H1 (cell line): ENCODE results near the gene PRELID2. TPM values are rescaled to one million over a fixed set of nuclear protein-coding genes. Genes with fewer than 3 reads are reported as not detected.

Experiments
- CTCF ChIA-PET: fragments of 300-600 bp; sonication (Branson Sonifier 250); formaldehyde crosslinking; loops from one replicate; lab custom pipeline; 2021; ENCODE audit not compliant: partially characterized antibody; lab: Charles Lee
- POLR2A ChIA-PET: fragments of 300-600 bp; sonication (Branson Sonifier 250); formaldehyde crosslinking; loops from one replicate; lab custom pipeline; 2021; ENCODE audit warnings: inconsistent platforms; ENCODE audit not compliant: partially characterized antibody; lab: Charles Lee
- DNase-seq, 2 experiments: peaks; one replicate each; pipeline versions ENCODE4 v3.0.0 to v3.0.0-alpha.2; 2010 to 2022; ENCODE audit warnings: low spot score in 2 of 2, low read depth in 1 of 2, mixed read lengths in 1 of 2
- FAIRE-seq: peaks from 2 replicates; lab custom pipeline; 2011; peaks lifted over from hg19 to GRCh38; lab: Jason Lieb, UNC
- H2AFZ ChIP-seq: 2 replicates; pipeline ENCODE4 v1.8.1; 2012; ENCODE audit warnings: low read length, inconsistent platforms
- H2AK5ac ChIP-seq: 2 replicates; pipeline ENCODE4 v1.6.1; 2013; ENCODE audit warnings: low read depth, low read length
- H2BK120ac ChIP-seq: replicated peaks from 2 replicates; pipeline ENCODE3; 2013; ENCODE audit warnings: low read depth, low read length, inconsistent platforms
- H2BK12ac ChIP-seq: 2 replicates; pipeline ENCODE4 v1.6.1; 2013; ENCODE audit warnings: low read depth, low read length
- H2BK15ac ChIP-seq: 2 replicates; pipeline ENCODE4 v1.6.1; 2013; ENCODE audit warnings: low read length
- H2BK20ac ChIP-seq: 2 replicates; pipeline ENCODE4 v1.6.1; 2013; ENCODE audit warnings: low read length
- H2BK5ac ChIP-seq: 2 replicates; pipeline ENCODE4 v1.6.1; 2013; ENCODE audit warnings: low read depth, low read length
- H3K14ac ChIP-seq: 2 replicates; pipeline ENCODE4 v1.6.1; 2013; ENCODE audit warnings: inconsistent platforms; ENCODE audit not compliant: insufficient read length
- H3K18ac ChIP-seq: 2 replicates; pipeline ENCODE4 v1.6.1; 2013; ENCODE audit warnings: low read length; ENCODE audit errors: extremely low read depth
- H3K23ac ChIP-seq: 2 replicates; pipeline ENCODE4 v1.6.1; 2013; ENCODE audit warnings: inconsistent platforms; ENCODE audit not compliant: insufficient read length
- H3K23me2 ChIP-seq: 2 replicates; pipeline ENCODE4 v1.6.1; 2013; ENCODE audit warnings: low read depth, low read length
- H3K27ac ChIP-seq: 2 replicates; pipeline ENCODE4 v1.6.1; 2011; ENCODE audit warnings: low read depth, low read length, inconsistent platforms
- H3K27me3 ChIP-seq, 4 experiments: replicated peaks in 1 of 4; 1 replicate in 1 of 4; 2 replicates in 3 of 4; pipeline versions ENCODE4 v1.6.1 to v1.8.1; 2011 to 2013; ENCODE audit warnings: low read length in 3 of 4, mild to moderate bottlenecking in 3 of 4, inconsistent platforms in 2 of 4, mixed read lengths in 2 of 4, moderate library complexity in 1 of 4; ENCODE audit not compliant: control insufficient read depth in 3 of 4, insufficient read depth in 3 of 4; ENCODE audit errors: extremely low read depth in 1 of 4
- H3K36me3 ChIP-seq, 4 experiments: 2 replicates each; pipeline versions ENCODE4 v1.6.1 to v1.8.1; 2011 to 2013; ENCODE audit warnings: mild to moderate bottlenecking in 4 of 4, low read length in 3 of 4, moderate library complexity in 2 of 4, control low read depth in 1 of 4, inconsistent platforms in 1 of 4; ENCODE audit not compliant: insufficient read depth in 4 of 4, control insufficient read depth in 2 of 4
- H3K4ac ChIP-seq: replicated peaks from 2 replicates; pipeline ENCODE3; 2013; ENCODE audit warnings: low read length, low read depth, mixed read lengths, inconsistent platforms; ENCODE audit not compliant: insufficient read length
- H3K4me1 ChIP-seq, 4 experiments: replicated peaks in 1 of 4; 1 replicate in 1 of 4; 2 replicates in 3 of 4; pipeline versions ENCODE4 v1.6.1 to v1.8.1; 2011 to 2013; ENCODE audit warnings: low read length in 3 of 4, inconsistent platforms in 2 of 4, mixed read lengths in 1 of 4; ENCODE audit not compliant: insufficient read depth in 4 of 4, control insufficient read depth in 3 of 4
- H3K4me2 ChIP-seq, 2 experiments: 2 replicates each; pipeline versions ENCODE4 v1.6.1 to v1.8.1; 2011 to 2013; ENCODE audit warnings: low read depth in 2 of 2, low read length in 2 of 2, control low read depth in 1 of 2, inconsistent platforms in 1 of 2, mild to moderate bottlenecking in 1 of 2; ENCODE audit not compliant: insufficient read depth in 1 of 2
- H3K4me3 ChIP-seq, 4 experiments: fragments of 200-600, 300-600 bp in 1 of 4; sonication (generic), shearing (Covaris generic), sonication (Bioruptor Twin) in 1 of 4; 2 replicates each; pipeline versions ENCODE4 v1.5.1 to v1.8.1; 2011 to 2016; ENCODE audit warnings: low read length in 4 of 4, low read depth in 3 of 4, control low read depth in 2 of 4, inconsistent platforms in 2 of 4, mild to moderate bottlenecking in 2 of 4, mixed read lengths in 1 of 4, moderate library complexity in 1 of 4; ENCODE audit not compliant: insufficient read depth in 2 of 4; ENCODE audit errors: extremely low read depth in 1 of 4
- H3K56ac ChIP-seq: replicated peaks from 2 replicates; pipeline ENCODE3; 2013; ENCODE audit warnings: low read depth, mild to moderate bottlenecking, mixed read lengths, low read length, inconsistent platforms; ENCODE audit not compliant: insufficient read length
- H3K79me1 ChIP-seq: 2 replicates; pipeline ENCODE4 v1.6.1; 2013; ENCODE audit warnings: low read depth, low read length, control low read depth
- H3K79me2 ChIP-seq, 2 experiments: 2 replicates each; pipeline versions ENCODE4 v1.6.1 to v1.8.1; 2012 to 2013; ENCODE audit warnings: low read length in 2 of 2, mild to moderate bottlenecking in 2 of 2, inconsistent platforms in 1 of 2; ENCODE audit not compliant: insufficient read depth in 2 of 2, control insufficient read depth in 1 of 2
- H3K9ac ChIP-seq, 4 experiments: replicated peaks in 1 of 4; 1 replicate in 1 of 4; 2 replicates in 3 of 4; pipeline versions ENCODE4 v1.6.1 to v1.8.1; 2011 to 2013; ENCODE audit warnings: low read depth in 3 of 4, low read length in 3 of 4, control low read depth in 2 of 4, mild to moderate bottlenecking in 2 of 4, moderate library complexity in 2 of 4, inconsistent platforms in 1 of 4; ENCODE audit errors: extremely low read depth in 1 of 4
- H3K9me3 ChIP-seq, 2 experiments: 2 replicates each; pipeline versions ENCODE4 v1.6.1 to v1.8.1; 2012 to 2013; ENCODE audit warnings: mild to moderate bottlenecking in 2 of 2, moderate library complexity in 2 of 2, control low read depth in 1 of 2, inconsistent platforms in 1 of 2, low read depth in 1 of 2, low read length in 1 of 2, mixed read lengths in 1 of 2; ENCODE audit not compliant: insufficient read depth in 2 of 2
- H4K20me1 ChIP-seq, 2 experiments: replicated peaks in 1 of 2; 2 replicates each; pipeline versions ENCODE3 to v1.8.1; 2011 to 2013; ENCODE audit warnings: inconsistent platforms in 2 of 2, low read length in 2 of 2, mild to moderate bottlenecking in 1 of 2; ENCODE audit not compliant: insufficient read depth in 2 of 2, control insufficient read depth in 1 of 2
- H4K5ac ChIP-seq: 2 replicates; pipeline ENCODE4 v1.6.1; 2013; ENCODE audit warnings: low read length, low read depth, mixed read lengths, inconsistent platforms; ENCODE audit not compliant: insufficient read length
- H4K8ac ChIP-seq: 2 replicates; pipeline ENCODE4 v1.8.0; 2013; ENCODE audit warnings: mild to moderate bottlenecking, moderate library complexity, low read length, inconsistent platforms; ENCODE audit not compliant: insufficient read depth; ENCODE audit errors: extremely low read depth
- H4K91ac ChIP-seq: replicated peaks from 2 replicates; pipeline ENCODE3; 2013; ENCODE audit warnings: low read length, mixed read lengths, inconsistent platforms; ENCODE audit not compliant: insufficient read length
- ASH2L ChIP-seq: fragments of 200-600, 300-600 bp; sonication (generic); IDR thresholded peaks from one replicate; pipeline ENCODE4 v1.7.1; 2017; ENCODE audit warnings: low read length
- CBX8 ChIP-seq: fragments of 300-800, 300-1000 bp; sonication (generic); IDR thresholded peaks from 2 replicates; pipeline ENCODE4 v1.7.1; 2016; ENCODE audit warnings: low read depth, low read length, borderline replicate concordance
- GABPA ChIP-seq: IDR thresholded peaks from 2 replicates; pipeline ENCODE4 v1.6.1; 2011; ENCODE audit warnings: mild to moderate bottlenecking, low read length, moderate library complexity, borderline replicate concordance; ENCODE audit not compliant: insufficient read depth
- KDM4A ChIP-seq: IDR thresholded peaks from one replicate; pipeline ENCODE4 v1.7.1; 2012; ENCODE audit warnings: low read depth, mild to moderate bottlenecking, moderate library complexity, low read length, inconsistent platforms; ENCODE audit not compliant: severe bottlenecking
- SIRT6 ChIP-seq: IDR thresholded peaks from one replicate; pipeline ENCODE4 v1.7.1; 2012; ENCODE audit warnings: low read length, inconsistent platforms
- TEAD4 ChIP-seq: IDR thresholded peaks from 2 replicates; pipeline ENCODE4 v1.6.1; 2012; ENCODE audit warnings: low read depth, low read length, inconsistent platforms, mixed read lengths
- YY1 ChIP-seq: IDR thresholded peaks from 2 replicates; pipeline ENCODE4 v1.6.1; 2011; ENCODE audit warnings: low read depth, mild to moderate bottlenecking, low read length
- polyA plus RNA-seq, 7 experiments: library from polyadenylated mRNA; depleted of rRNA in 3 of 7; stranded (reverse) in 5 of 7; unstranded in 2 of 7; fragments of >200 nt in 5 of 7; fragments of 200-250 nt in 2 of 7; gene quantifications; 1 replicate in 5 of 7; 2 replicates in 1 of 7; 4 replicates in 1 of 7; pipeline versions ENCODE4 v1.2.1 to v1.2.3, GENCODE V29; 2011 to 2013; ENCODE audit warnings: missing spikeins in 2 of 7, mixed read lengths in 2 of 7
- total RNA-seq: library from RNA; stranded (reverse); fragmentation: NEBNext Ultra II Directional; extraction: Animal tissue kit (Norgen Biotek cat#: 25700); gene quantifications from 2 replicates; pipeline ENCODE4 v1.2.1, GENCODE V29; 2021
- TF ChIP-seq, protein P1 (sequence below): IDR thresholded peaks from 2 replicates; pipeline ENCODE4 v1.6.1; 2012; ENCODE audit warnings: inconsistent platforms

PRELID2 gene
- total and polyA plus RNA-seq, 2 of the 8 experiments (the other 6 are each of a cell fraction or from before 2014, with no cell fraction given): 2.2 to 7.8 TPM

DNA sequence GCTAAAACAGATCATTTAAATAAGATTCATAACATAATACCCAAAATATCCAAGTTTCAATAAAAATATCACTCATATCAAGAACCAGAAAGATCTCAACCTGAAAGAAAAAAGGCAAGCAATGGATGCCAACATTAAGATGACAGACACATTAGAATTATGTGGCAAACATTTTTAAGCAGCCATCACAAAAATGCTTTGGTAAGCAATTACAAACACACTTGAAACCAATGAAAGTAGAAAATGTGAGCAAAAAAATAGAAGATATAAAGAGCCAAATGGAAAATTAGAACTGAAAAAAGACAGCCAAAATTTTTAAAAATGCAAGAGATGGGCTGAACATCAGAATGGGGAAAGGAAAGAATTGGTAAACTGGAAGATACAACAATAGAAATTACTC is 96.9 kb downstream of the PRELID2 start:
- CTCF ChIA-PET: interaction anchor here (0.6 kb wide), 1 partner anchor 306 kb away, joined by 3 read pairs; no protein-coding TSS in a partner anchor

More for the DNA sequence above, 96.9 kb downstream of the PRELID2 start:
- POLR2A ChIA-PET: no interaction called here
- Histone ChIP-seq H4K91ac (no peak overlapping the region), H2AFZ (no peak overlapping the region), H2AK5ac (no peak overlapping the region), H3K79me2 (no peaks in the 10 kb centered on the region), H3K27me3 (no peaks in the 10 kb centered on the region), H2BK15ac (no peak overlapping the region), H2BK12ac (no peak overlapping the region), H3K23me2 (0 out of 2 replicates have a peak, but pooled peaks cover 2% of the 10 kb centered on the region), H2BK20ac (no peak overlapping the region), H3K79me1 (no peaks in the 10 kb centered on the region), H4K5ac (no peak overlapping the region), H3K14ac (no peak overlapping the region), H3K4me2 (no peak overlapping the region), H3K4ac (no peak overlapping the region), H4K8ac (no peak overlapping the region), H3K23ac (no peak overlapping the region), H3K18ac (no peak overlapping the region), H3K36me3 (no peaks in the 10 kb centered on the region), H3K56ac (no peak overlapping the region), H2BK5ac (no peak overlapping the region), H3K27ac (no peak overlapping the region), H3K4me3 (no peak overlapping the region), H3K4me1 (no peaks in the 10 kb centered on the region), H3K9ac (no peak overlapping the region), H4K20me1 (no peaks in the 10 kb centered on the region), H2BK120ac (no peak overlapping the region), H3K9me3 (no peaks in the 10 kb centered on the region)
- FAIRE-seq (no peak), DNase-seq (no peak)
- TF ChIP-seq TEAD4 (no peak), SIRT6 (no peak), ASH2L (no peak), CBX8 (no peak), YY1 (no peak), GABPA (no peak), KDM4A (no peak)
- TF ChIP-seq, protein P1, sequence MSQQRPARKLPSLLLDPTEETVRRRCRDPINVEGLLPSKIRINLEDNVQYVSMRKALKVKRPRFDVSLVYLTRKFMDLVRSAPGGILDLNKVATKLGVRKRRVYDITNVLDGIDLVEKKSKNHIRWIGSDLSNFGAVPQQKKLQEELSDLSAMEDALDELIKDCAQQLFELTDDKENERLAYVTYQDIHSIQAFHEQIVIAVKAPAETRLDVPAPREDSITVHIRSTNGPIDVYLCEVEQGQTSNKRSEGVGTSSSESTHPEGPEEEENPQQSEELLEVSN: no peak
